SK-N-SH (cell line): ENCODE results near the gene CLSTN2. TPM values are rescaled to one million over a fixed set of nuclear protein-coding genes. Genes with fewer than 3 reads are reported as not detected.
A peak's percentile ranks its signal among the peaks of the same experiment; 100 is the strongest.

ENCODE experiments used
- CTCF ChIA-PET: fragments of 300-600, 350-600 bp; formaldehyde crosslinking; extraction: SDS; loops from one replicate; lab custom pipeline; 2021; lab: Yijun Ruan, JAX
- POLR2A ChIA-PET: fragments of 350-600 bp; sonication (Branson Sonifier 250); formaldehyde crosslinking; extraction: SDS; loops from one replicate; lab custom pipeline; 2020; ENCODE audit warnings: antibody characterized with exemption, inconsistent platforms; lab: Yijun Ruan, JAX
- DNase-seq: peaks from one replicate; pipeline ENCODE4 v3.0.0; 2012
- H2AFZ ChIP-seq: fragments of 200-600 bp; sonication (generic); 2 replicates; pipeline ENCODE4 v1.8.1; 2016; ENCODE audit warnings: antibody characterized with exemption, mild to moderate bottlenecking, low read depth
- H3F3A ChIP-seq: fragments of 200-600 bp; sonication (generic); replicated peaks from 2 replicates; pipeline ENCODE3; 2016; ENCODE audit warnings: antibody characterized with exemption, mild to moderate bottlenecking; ENCODE audit not compliant: insufficient read depth
- H3K27ac ChIP-seq, 2 experiments: fragments of 200-500 bp in 1 of 2; fragments of 200-600 bp in 1 of 2; sonication (Bioruptor generic) in 1 of 2; sonication (generic), shearing (Covaris generic) in 1 of 2; 2 replicates each; pipeline versions ENCODE4 v1.5.1 to v1.6.1; 2014 to 2016; ENCODE audit warnings: low read depth in 2 of 2, inconsistent platforms in 1 of 2, low read length in 1 of 2, mild to moderate bottlenecking in 1 of 2, mixed read lengths in 1 of 2
- H3K27me3 ChIP-seq: fragments of 200-600 bp; sonication (generic), shearing (Covaris generic); 2 replicates; pipeline ENCODE4 v1.6.1; 2016; ENCODE audit warnings: mixed run types; ENCODE audit not compliant: insufficient read depth
- H3K36me3 ChIP-seq, 2 experiments: fragments of 200-500 bp in 1 of 2; fragments of 200-600 bp in 1 of 2; sonication (Bioruptor generic) in 1 of 2; sonication (generic) in 1 of 2; replicated peaks in 1 of 2; 2 replicates each; pipeline versions ENCODE3 to v1.5.1; 2014 to 2016; ENCODE audit warnings: low read length in 1 of 2, mild to moderate bottlenecking in 1 of 2; ENCODE audit not compliant: insufficient read depth in 2 of 2, control insufficient read depth in 1 of 2
- H3K4me1 ChIP-seq, 2 experiments: fragments of 200-500 bp in 1 of 2; fragments of 200-600 bp in 1 of 2; sonication (Bioruptor generic) in 1 of 2; sonication (generic), shearing (Covaris generic) in 1 of 2; 2 replicates each; pipeline versions ENCODE4 v1.5.1 to v1.6.1; 2014 to 2016; ENCODE audit warnings: low read depth in 1 of 2, low read length in 1 of 2, mixed run types in 1 of 2; ENCODE audit not compliant: insufficient read depth in 2 of 2, control insufficient read depth in 1 of 2
- H3K4me2 ChIP-seq: fragments of 200-600 bp; sonication (generic), shearing (Covaris generic); 2 replicates; pipeline ENCODE4 v1.6.1; 2017; ENCODE audit warnings: mixed run types
- H3K4me3 ChIP-seq, 2 experiments: fragments of 200-500 bp in 1 of 2; fragments of 200-600 bp in 1 of 2; sonication (Bioruptor generic) in 1 of 2; sonication (generic), shearing (Covaris generic) in 1 of 2; 2 replicates each; pipeline versions ENCODE4 v1.5.1 to v1.8.1; 2014 to 2016; ENCODE audit warnings: low read depth in 2 of 2, inconsistent platforms in 1 of 2, low read length in 1 of 2, mild to moderate bottlenecking in 1 of 2, mixed read lengths in 1 of 2, moderate library complexity in 1 of 2
- H3K79me2 ChIP-seq: fragments of 200-600 bp; sonication (generic); 2 replicates; pipeline ENCODE4 v1.8.1; 2017; ENCODE audit warnings: mild to moderate bottlenecking; ENCODE audit not compliant: insufficient read depth
- H3K9ac ChIP-seq: fragments of 200-600 bp; sonication (generic); 2 replicates; pipeline ENCODE4 v1.6.1; 2017; ENCODE audit warnings: mixed run types
- H3K9me2 ChIP-seq: fragments of 200-600 bp; sonication (generic); 2 replicates; pipeline ENCODE4 v1.6.1; 2017; ENCODE audit warnings: mixed run types
- H3K9me3 ChIP-seq: fragments of 200-600 bp; sonication (generic); 2 replicates; pipeline ENCODE4 v1.6.1; 2017; ENCODE audit warnings: mixed run types, mild to moderate bottlenecking, moderate library complexity
- H4K20me1 ChIP-seq: fragments of 200-600 bp; sonication (generic); 2 replicates; pipeline ENCODE4 v1.6.1; 2017; ENCODE audit warnings: mild to moderate bottlenecking, mixed run types; ENCODE audit not compliant: insufficient read depth
- FOXM1 ChIP-seq: IDR thresholded peaks from 2 replicates; pipeline ENCODE4 v1.4.0; 2012; ENCODE audit warnings: low read depth, mild to moderate bottlenecking
- GABPA ChIP-seq: IDR thresholded peaks from 2 replicates; pipeline ENCODE4 v1.4.0; 2012; ENCODE audit warnings: low read depth, mild to moderate bottlenecking
- NRF1 ChIP-seq: IDR thresholded peaks from 2 replicates; pipeline ENCODE4 v1.6.1; 2012; ENCODE audit warnings: low read depth, mild to moderate bottlenecking, low read length
- RFX5 ChIP-seq: IDR thresholded peaks from 2 replicates; pipeline ENCODE4 v1.6.1; 2012; ENCODE audit warnings: mild to moderate bottlenecking, improper control_type of control experiment, low read length
- RXRA ChIP-seq: IDR thresholded peaks from 2 replicates; pipeline ENCODE4 v1.4.0; 2012; ENCODE audit warnings: low read depth, mild to moderate bottlenecking, borderline replicate concordance
- SMC3 ChIP-seq: IDR thresholded peaks from 2 replicates; pipeline ENCODE4 v1.6.1; 2012; ENCODE audit warnings: low read depth, low read length, improper control_type of control experiment
- TAF1 ChIP-seq: IDR thresholded peaks from 2 replicates; pipeline ENCODE4 v1.6.1; 2012; ENCODE audit warnings: low read depth, mild to moderate bottlenecking, low read length, moderate library complexity, borderline replicate concordance
- WGBS: methylation state at CpG from one replicate; pipeline ENCODE4 v1.1.6; 2017; ENCODE audit warnings: low lambda C conversion rate; 5-methylcytosine and 5-hydroxymethylcytosine counted together
- polyA plus RNA-seq, 3 experiments: library from polyadenylated mRNA; depleted of rRNA; stranded (reverse); fragments of >200 nt; gene quantifications; 2 replicates each; pipeline ENCODE4 v1.2.3, GENCODE V29; 2012
- TF ChIP-seq, protein P1 (sequence below): IDR thresholded peaks from 2 replicates; pipeline ENCODE4 v1.6.1; 2012; ENCODE audit warnings: mild to moderate bottlenecking, low read depth, low read length, moderate library complexity
- TF ChIP-seq, protein P2 (sequence below): IDR thresholded peaks from 2 replicates; pipeline ENCODE4 v1.4.0; 2012; ENCODE audit warnings: low read depth

Gene CLSTN2
- polyA plus RNA-seq, 1 of the 3 experiments (the other 2 are of a cell fraction) = 0.02 TPM

DNA sequence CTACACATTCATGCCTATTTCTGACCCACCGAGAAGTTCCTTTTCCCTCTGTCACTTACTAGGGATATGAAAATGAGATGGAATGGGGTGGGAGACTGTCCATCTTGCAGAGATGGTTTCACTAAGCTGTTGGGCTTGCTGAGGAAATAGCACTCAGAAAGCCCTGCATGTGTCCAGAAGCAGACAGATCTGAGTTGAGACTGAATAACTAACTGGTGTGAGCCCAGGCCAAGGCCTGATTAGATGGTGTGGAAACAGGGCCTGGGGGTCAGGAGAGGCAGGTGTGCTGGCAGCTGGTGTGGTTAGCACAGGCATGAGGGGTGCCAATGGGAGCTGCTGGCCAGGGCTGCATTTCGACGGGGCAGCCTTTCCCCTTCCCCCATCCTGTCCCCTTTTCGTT is 72.1 kb downstream of the CLSTN2 start:
- DNase-seq = no peak
- H3K9me3 ChIP-seq = 0 out of 2 replicates have a peak, but pooled peaks cover 6% of the 10 kb centered on the region
- H3K9ac ChIP-seq = no peak overlapping the region
- H3K4me2 ChIP-seq = no peak overlapping the region
- ChIA-PET CTCF (interaction anchor here (1.4 kb wide), 1 partner anchor 76 kb away, joined by 3 read pairs; no protein-coding TSS in a partner anchor), POLR2A (interaction anchor here (1.0 kb wide), 1 partner anchor 12 kb away, joined by 3 read pairs; no protein-coding TSS in a partner anchor)
- WGBS = 44% methylated on average over 4 of the region's 4 CpGs
- TF ChIP-seq SMC3 (no peak), RXRA (no peak), NRF1 (no peak), FOXM1 (no peak), RFX5 (no peak), GABPA (no peak), TAF1 (no peak)
- TF ChIP-seq, protein P1, sequence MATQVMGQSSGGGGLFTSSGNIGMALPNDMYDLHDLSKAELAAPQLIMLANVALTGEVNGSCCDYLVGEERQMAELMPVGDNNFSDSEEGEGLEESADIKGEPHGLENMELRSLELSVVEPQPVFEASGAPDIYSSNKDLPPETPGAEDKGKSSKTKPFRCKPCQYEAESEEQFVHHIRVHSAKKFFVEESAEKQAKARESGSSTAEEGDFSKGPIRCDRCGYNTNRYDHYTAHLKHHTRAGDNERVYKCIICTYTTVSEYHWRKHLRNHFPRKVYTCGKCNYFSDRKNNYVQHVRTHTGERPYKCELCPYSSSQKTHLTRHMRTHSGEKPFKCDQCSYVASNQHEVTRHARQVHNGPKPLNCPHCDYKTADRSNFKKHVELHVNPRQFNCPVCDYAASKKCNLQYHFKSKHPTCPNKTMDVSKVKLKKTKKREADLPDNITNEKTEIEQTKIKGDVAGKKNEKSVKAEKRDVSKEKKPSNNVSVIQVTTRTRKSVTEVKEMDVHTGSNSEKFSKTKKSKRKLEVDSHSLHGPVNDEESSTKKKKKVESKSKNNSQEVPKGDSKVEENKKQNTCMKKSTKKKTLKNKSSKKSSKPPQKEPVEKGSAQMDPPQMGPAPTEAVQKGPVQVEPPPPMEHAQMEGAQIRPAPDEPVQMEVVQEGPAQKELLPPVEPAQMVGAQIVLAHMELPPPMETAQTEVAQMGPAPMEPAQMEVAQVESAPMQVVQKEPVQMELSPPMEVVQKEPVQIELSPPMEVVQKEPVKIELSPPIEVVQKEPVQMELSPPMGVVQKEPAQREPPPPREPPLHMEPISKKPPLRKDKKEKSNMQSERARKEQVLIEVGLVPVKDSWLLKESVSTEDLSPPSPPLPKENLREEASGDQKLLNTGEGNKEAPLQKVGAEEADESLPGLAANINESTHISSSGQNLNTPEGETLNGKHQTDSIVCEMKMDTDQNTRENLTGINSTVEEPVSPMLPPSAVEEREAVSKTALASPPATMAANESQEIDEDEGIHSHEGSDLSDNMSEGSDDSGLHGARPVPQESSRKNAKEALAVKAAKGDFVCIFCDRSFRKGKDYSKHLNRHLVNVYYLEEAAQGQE = no peak
- TF ChIP-seq, protein P2, sequence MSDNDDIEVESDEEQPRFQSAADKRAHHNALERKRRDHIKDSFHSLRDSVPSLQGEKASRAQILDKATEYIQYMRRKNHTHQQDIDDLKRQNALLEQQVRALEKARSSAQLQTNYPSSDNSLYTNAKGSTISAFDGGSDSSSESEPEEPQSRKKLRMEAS = no peak
- H2AFZ ChIP-seq = no peak overlapping the region
- H3K27me3 ChIP-seq = no peaks in the 10 kb centered on the region
- H3K4me3 ChIP-seq = no peak overlapping the region
- H3K27ac ChIP-seq = no peak overlapping the region
- H4K20me1 ChIP-seq = no peaks in the 10 kb centered on the region
- peaks cover 0 to 11% of the 10 kb centered on the region in 2 experiments; a peak in 2 of 4 replicates for H3K4me1 ChIP-seq
- H3K9me2 ChIP-seq = no peaks in the 10 kb centered on the region
- no peaks in the 10 kb centered on the region for H3K36me3 ChIP-seq
- no peaks in the 10 kb centered on the region for H3K79me2 ChIP-seq
- H3F3A ChIP-seq = no peaks in the 10 kb centered on the region

DNA sequence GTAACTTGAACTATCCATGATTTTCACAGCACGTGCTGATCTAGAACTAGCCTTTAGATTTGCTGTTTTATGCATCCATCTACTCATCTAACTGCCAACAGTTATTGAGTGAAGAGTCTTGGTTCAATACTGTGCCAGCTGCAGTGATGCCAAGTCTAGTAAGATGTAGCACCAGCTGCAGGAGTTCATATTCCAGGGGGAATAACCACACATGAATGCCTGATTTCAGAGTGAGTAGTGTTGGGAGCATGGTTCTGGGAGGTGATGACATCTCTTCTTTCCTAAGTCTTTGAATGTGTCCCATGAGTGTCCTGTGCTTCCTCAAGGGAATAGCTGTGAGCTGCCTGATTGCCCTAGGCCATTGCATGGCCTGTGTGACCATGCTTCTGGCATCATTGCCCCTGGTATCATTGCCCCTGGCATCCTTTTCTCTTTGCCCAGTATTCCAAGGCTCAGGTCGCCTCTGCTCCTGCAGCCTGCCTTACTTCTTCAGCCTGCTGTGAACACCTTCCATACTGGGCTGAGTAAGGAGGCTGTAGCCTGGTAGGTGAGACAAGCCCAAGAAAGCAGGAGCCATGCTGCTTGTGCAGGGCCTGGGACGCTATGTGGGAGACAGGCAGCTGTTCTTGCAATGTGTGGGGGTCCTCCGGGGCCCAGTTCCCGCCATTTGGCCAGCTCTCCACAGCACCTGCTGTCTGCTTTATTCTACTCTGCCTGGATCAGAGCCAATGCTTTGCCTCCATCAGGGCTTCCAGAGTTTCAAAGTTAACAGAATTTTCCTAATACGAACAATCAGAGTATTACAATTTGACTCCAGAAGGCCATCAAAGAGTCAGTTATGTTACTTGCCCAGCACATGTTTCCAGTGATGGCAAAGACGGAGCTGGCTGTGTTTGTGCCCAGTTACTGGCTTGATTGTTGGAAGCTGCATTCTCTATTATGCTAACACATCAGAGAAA is 73.2 kb downstream of the CLSTN2 start:
- Histone ChIP-seq H3K4me1 (peaks cover 0 to 11% of the 10 kb centered on the region in 2 experiments; a peak in 2 of 4 replicates), H3K79me2 (no peaks in the 10 kb centered on the region), H3K4me3 (no peak overlapping the region), H3K27me3 (no peaks in the 10 kb centered on the region), H4K20me1 (no peaks in the 10 kb centered on the region), H3K27ac (peak overlapping the region in 1 of 2 experiments; percentile 16; a peak in 1 of 4 replicates), H3F3A (no peaks in the 10 kb centered on the region), H3K36me3 (no peaks in the 10 kb centered on the region), H3K9ac (no peak overlapping the region), H3K9me2 (no peaks in the 10 kb centered on the region), H3K9me3 (0 out of 2 replicates have a peak, but pooled peaks cover 3% of the 10 kb centered on the region), H3K4me2 (no peak overlapping the region), H2AFZ (no peak overlapping the region)
- TF ChIP-seq FOXM1 = no peak
- ChIA-PET POLR2A (interaction anchor here (1.0 kb wide), 1 partner anchor 11 kb away, joined by 3 read pairs; no protein-coding TSS in a partner anchor), CTCF (no interaction called here)
- 14% methylated on average over 6 of the region's 7 CpGs for WGBS
- DNase-seq = no peak
